AG04450 (cell line): ENCODE measurements around the gene HSPA5. TPM values are rescaled to one million over a fixed set of nuclear protein-coding genes. Genes with fewer than 3 reads are reported as not detected.
A peak's percentile ranks its signal among the peaks of the same experiment; 100 is the strongest.
"Not testable (repeated sequence)": the region's sequence is repeated elsewhere in the genome, so short reads cannot be mapped to it uniquely, and the experiment has no call there.

Source experiments
- CTCF ChIA-PET: fragments of 300-600, 350-600 bp; formaldehyde crosslinking; extraction: SDS; loops from one replicate; lab custom pipeline; 2022; ENCODE audit warnings: antibody characterized with exemption, inconsistent platforms; lab: Charles Lee
- POLR2A ChIA-PET: fragments of 350-600 bp; formaldehyde crosslinking; extraction: SDS; loops from one replicate; lab custom pipeline; 2021; ENCODE audit warnings: antibody characterized with exemption, inconsistent platforms; lab: Yijun Ruan, JAX
- DNase-seq: peaks from one replicate; pipeline ENCODE4 v3.0.0-alpha.2; 2011; ENCODE audit warnings: low read depth, low spot score
- H3K27ac ChIP-seq: one replicate; pipeline ENCODE4 v1.5.1; 2012; ENCODE audit warnings: low read depth, low read length, control low read depth
- H3K27me3 ChIP-seq: one replicate; pipeline ENCODE4 v1.6.0; 2012; ENCODE audit warnings: low read length; ENCODE audit not compliant: control insufficient read depth, insufficient read depth
- H3K4me3 ChIP-seq: 2 replicates; pipeline ENCODE4 v1.5.1; 2011; ENCODE audit warnings: mild to moderate bottlenecking, low read depth, low read length, control low read depth
- H3K9me3 ChIP-seq: 2 replicates; pipeline ENCODE4 v1.5.1; 2012; ENCODE audit warnings: low read length; ENCODE audit not compliant: control insufficient read depth, insufficient read depth
- CTCF ChIP-seq: IDR thresholded peaks from 2 replicates; pipeline ENCODE4 v1.5.1; 2011; ENCODE audit warnings: low read depth, low read length, control low read depth, inconsistent platforms
- polyA plus RNA-seq: library from polyadenylated mRNA; depleted of rRNA; stranded (reverse); fragments of >200 nt; gene quantifications from 2 replicates; pipeline ENCODE4 v1.2.3, GENCODE V29; 2011

HSPA5 gene
- polyA plus RNA-seq, 1 experiment: 591 TPM

DNA sequence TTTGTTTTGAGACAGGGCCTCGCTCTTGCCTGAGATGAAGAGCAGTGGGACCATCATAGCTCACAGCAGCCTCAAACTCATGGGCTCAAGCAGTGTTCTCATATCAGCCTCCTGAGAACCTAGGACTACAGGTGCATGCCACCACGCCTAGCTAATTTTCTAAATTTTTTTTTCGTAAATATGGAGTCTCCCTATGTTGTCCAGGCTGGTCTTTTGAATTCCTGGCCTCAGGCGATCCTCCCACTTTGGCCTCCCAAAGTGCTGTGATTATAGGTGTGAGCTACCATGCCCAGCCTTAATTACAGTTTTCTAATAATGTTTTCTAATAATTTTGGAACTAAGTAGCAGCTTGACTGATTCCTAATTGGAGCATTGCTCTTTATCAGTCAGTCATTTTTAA, 35.6 kb upstream of the HSPA5 start:
- no peak for DNase-seq
- H3K9me3 ChIP-seq: no peaks in the 10 kb centered on the region
- no peaks in the 10 kb centered on the region for H3K27me3 ChIP-seq
- no peak overlapping the region for H3K4me3 ChIP-seq
- CTCF ChIA-PET: no interaction called here
- POLR2A ChIA-PET: interaction anchor here (1.1 kb wide), 1 partner anchor 36 kb away, joined by 3 read pairs; the partner anchor contains the start of gene HSPA5
- TF ChIP-seq CTCF: no peak
- no peak overlapping the region for H3K27ac ChIP-seq

DNA sequence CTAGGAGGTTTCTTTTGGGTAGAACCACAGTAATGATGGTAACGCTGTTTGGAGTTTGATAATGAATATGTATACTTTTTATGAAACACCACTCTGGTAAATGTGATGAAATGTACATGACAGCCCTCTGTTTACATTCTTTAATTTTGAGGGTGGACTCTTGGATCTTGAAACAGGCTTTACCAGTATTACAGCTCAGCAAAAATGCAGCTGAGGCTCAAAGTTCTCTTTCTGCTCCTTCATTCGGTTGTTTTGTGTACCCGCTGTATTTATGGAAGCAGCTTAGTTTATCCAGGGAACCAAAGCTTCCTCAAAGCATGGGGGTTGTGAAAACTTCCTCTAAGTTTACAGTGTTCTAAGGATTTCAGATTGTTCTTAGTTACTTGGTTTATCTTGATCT, 31.6 kb upstream of the HSPA5 start:
- H3K27ac ChIP-seq: peak overlapping the region; percentile 4

GRCh38 chr9:125271081-125271480, 29.9 kb upstream of the HSPA5 start:
- no peak for DNase-seq
- ChIA-PET POLR2A (no interaction called here), CTCF (no interaction called here)
- TF ChIP-seq CTCF: no peak
- no peaks in the 10 kb centered on the region for H3K9me3 ChIP-seq
- H3K4me3 ChIP-seq: no peak overlapping the region
- H3K27ac ChIP-seq: no peak overlapping the region
- no peaks in the 10 kb centered on the region for H3K27me3 ChIP-seq

More for the DNA sequence above, 31.6 kb upstream of the HSPA5 start:
- Histone ChIP-seq H3K4me3 (no peak overlapping the region), H3K9me3 (no peaks in the 10 kb centered on the region), H3K27me3 (no peaks in the 10 kb centered on the region)
- ChIA-PET POLR2A (interaction anchor here (1.6 kb wide), 1 partner anchor 31 kb away, joined by 15 read pairs; the partner anchor contains the start of gene HSPA5), CTCF (interaction anchor here (0.7 to 1.6 kb wide), 2 partner anchors 17 to 25 kb away, joined by 4 to 5 read pairs; no protein-coding TSS in a partner anchor)
- peak; percentile 32 for DNase-seq
- no peak for TF ChIP-seq CTCF

- H3K4me3 ChIP-seq: no peak overlapping the region
- ChIA-PET POLR2A (interaction anchor here (0.6 to 0.7 kb wide), 2 partner anchors 9 to 124 kb away, joined by 3 read pairs; no protein-coding TSS in a partner anchor), CTCF (no interaction called here)
- no peaks in the 10 kb centered on the region for H3K27me3 ChIP-seq
- no peaks in the 10 kb centered on the region for H3K9me3 ChIP-seq
- H3K27ac ChIP-seq: no peak overlapping the region
- no peak for DNase-seq
- no peak for TF ChIP-seq CTCF
These were observed 27.9 kb upstream of the HSPA5 start for GRCh38 chr9:125269014-125269397.

- Histone ChIP-seq H3K27ac (no peak overlapping the region), H3K9me3 (no peaks in the 10 kb centered on the region), H3K4me3 (no peak overlapping the region), H3K27me3 (no peaks in the 10 kb centered on the region)
- DNase-seq: no peak
- CTCF ChIA-PET: no interaction called here
- POLR2A ChIA-PET: interaction anchor here (0.7 kb wide), 1 partner anchor 10 kb away, joined by 3 read pairs; no protein-coding TSS in a partner anchor
- no peak for TF ChIP-seq CTCF
These were observed 27.4 kb upstream of the HSPA5 start for GRCh38 chr9:125268394-125269013.

DNA sequence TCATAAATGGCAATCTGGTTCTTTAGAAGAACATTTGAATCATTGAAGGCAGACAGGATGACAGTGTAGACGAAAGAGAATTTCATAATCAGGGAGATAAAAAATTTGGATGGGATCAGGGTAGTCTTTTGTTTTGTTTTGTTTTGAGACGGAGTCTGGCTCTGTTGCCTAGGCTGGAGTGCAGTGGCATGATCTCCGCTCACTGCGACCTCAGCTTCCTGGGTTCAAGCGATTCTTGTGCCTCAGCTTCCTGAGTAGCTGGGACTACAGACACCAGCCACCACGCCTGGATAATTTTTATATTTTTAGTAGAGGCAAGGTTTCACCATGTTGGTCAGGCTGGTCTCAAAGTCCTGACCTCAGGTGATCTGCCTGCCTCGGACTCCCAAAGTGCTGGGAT, 22.9 kb upstream of the HSPA5 start:
- POLR2A ChIA-PET: interaction anchor here (0.6 to 0.7 kb wide), 3 partner anchors 23 to 30 kb away, joined by 3 to 5 read pairs (median 4); partner anchors contain the start of gene HSPA5
- DNase-seq, H3K4me3 ChIP-seq, H3K9me3 ChIP-seq, H3K27ac ChIP-seq, H3K27me3 ChIP-seq, CTCF ChIA-PET: not testable (repeated sequence)
